ENCODE measurements around the gene PLEKHG3.
"Not testable (repeated sequence)": the region's sequence is repeated elsewhere in the genome, so short reads cannot be mapped to it uniquely, and the experiment has no call there.

GRCh38 chr14:64690607-64691006, 13.6 kb upstream of the PLEKHG3 start:
- TF ChIP-seq, protein P1, sequence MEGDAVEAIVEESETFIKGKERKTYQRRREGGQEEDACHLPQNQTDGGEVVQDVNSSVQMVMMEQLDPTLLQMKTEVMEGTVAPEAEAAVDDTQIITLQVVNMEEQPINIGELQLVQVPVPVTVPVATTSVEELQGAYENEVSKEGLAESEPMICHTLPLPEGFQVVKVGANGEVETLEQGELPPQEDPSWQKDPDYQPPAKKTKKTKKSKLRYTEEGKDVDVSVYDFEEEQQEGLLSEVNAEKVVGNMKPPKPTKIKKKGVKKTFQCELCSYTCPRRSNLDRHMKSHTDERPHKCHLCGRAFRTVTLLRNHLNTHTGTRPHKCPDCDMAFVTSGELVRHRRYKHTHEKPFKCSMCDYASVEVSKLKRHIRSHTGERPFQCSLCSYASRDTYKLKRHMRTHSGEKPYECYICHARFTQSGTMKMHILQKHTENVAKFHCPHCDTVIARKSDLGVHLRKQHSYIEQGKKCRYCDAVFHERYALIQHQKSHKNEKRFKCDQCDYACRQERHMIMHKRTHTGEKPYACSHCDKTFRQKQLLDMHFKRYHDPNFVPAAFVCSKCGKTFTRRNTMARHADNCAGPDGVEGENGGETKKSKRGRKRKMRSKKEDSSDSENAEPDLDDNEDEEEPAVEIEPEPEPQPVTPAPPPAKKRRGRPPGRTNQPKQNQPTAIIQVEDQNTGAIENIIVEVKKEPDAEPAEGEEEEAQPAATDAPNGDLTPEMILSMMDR (conservative IDR thresholded peaks at IDR 0.05; ENCODE audit: low read depth in 2 of 2) = not testable (repeated sequence)
- not testable (repeated sequence) for TF ChIP-seq EZH2 (IDR thresholded peaks at IDR 0.05; ENCODE audit: low read depth, unreplicated experiment); POLR2AphosphoS5 (IDR thresholded peaks at IDR 0.05; ENCODE audit: low read depth); EZH2phosphoT487 (IDR thresholded peaks at IDR 0.05; ENCODE audit: unreplicated experiment); CREB1 (CRISPR knock-in tag; IDR thresholded peaks at IDR 0.05; ENCODE audit: low read depth); JUNB (IDR thresholded peaks at IDR 0.05; ENCODE audit: unreplicated experiment); ZNF114 (CRISPR knock-in tag; IDR thresholded peaks at IDR 0.05); STAT1 (IDR thresholded peaks at IDR 0.05; ENCODE audit: unreplicated experiment)
- TF ChIP-seq, protein P2, sequence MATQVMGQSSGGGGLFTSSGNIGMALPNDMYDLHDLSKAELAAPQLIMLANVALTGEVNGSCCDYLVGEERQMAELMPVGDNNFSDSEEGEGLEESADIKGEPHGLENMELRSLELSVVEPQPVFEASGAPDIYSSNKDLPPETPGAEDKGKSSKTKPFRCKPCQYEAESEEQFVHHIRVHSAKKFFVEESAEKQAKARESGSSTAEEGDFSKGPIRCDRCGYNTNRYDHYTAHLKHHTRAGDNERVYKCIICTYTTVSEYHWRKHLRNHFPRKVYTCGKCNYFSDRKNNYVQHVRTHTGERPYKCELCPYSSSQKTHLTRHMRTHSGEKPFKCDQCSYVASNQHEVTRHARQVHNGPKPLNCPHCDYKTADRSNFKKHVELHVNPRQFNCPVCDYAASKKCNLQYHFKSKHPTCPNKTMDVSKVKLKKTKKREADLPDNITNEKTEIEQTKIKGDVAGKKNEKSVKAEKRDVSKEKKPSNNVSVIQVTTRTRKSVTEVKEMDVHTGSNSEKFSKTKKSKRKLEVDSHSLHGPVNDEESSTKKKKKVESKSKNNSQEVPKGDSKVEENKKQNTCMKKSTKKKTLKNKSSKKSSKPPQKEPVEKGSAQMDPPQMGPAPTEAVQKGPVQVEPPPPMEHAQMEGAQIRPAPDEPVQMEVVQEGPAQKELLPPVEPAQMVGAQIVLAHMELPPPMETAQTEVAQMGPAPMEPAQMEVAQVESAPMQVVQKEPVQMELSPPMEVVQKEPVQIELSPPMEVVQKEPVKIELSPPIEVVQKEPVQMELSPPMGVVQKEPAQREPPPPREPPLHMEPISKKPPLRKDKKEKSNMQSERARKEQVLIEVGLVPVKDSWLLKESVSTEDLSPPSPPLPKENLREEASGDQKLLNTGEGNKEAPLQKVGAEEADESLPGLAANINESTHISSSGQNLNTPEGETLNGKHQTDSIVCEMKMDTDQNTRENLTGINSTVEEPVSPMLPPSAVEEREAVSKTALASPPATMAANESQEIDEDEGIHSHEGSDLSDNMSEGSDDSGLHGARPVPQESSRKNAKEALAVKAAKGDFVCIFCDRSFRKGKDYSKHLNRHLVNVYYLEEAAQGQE (IDR thresholded peaks at IDR 0.05; ENCODE audit: unreplicated experiment) = not testable (repeated sequence)
- TF ChIP-seq, protein P3, sequence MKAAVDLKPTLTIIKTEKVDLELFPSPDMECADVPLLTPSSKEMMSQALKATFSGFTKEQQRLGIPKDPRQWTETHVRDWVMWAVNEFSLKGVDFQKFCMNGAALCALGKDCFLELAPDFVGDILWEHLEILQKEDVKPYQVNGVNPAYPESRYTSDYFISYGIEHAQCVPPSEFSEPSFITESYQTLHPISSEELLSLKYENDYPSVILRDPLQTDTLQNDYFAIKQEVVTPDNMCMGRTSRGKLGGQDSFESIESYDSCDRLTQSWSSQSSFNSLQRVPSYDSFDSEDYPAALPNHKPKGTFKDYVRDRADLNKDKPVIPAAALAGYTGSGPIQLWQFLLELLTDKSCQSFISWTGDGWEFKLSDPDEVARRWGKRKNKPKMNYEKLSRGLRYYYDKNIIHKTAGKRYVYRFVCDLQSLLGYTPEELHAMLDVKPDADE (IDR thresholded peaks at IDR 0.05) = not testable (repeated sequence)
